HUDEP-2 (cell line): Measurements from ENCODE around the gene HLA-DQB1.
"Not testable (repeated sequence)": the region's sequence is repeated elsewhere in the genome, so short reads cannot be mapped to it uniquely, and the experiment has no call there.

Experiments used
- DNase-seq, 76 experiments: peaks; one replicate each; lab custom pipeline; 2025; ENCODE audit not compliant: unreplicated experiment in 76 of 76; lab: John Stamatoyannopoulos, UW

HLA-DQB1 gene

DNA sequence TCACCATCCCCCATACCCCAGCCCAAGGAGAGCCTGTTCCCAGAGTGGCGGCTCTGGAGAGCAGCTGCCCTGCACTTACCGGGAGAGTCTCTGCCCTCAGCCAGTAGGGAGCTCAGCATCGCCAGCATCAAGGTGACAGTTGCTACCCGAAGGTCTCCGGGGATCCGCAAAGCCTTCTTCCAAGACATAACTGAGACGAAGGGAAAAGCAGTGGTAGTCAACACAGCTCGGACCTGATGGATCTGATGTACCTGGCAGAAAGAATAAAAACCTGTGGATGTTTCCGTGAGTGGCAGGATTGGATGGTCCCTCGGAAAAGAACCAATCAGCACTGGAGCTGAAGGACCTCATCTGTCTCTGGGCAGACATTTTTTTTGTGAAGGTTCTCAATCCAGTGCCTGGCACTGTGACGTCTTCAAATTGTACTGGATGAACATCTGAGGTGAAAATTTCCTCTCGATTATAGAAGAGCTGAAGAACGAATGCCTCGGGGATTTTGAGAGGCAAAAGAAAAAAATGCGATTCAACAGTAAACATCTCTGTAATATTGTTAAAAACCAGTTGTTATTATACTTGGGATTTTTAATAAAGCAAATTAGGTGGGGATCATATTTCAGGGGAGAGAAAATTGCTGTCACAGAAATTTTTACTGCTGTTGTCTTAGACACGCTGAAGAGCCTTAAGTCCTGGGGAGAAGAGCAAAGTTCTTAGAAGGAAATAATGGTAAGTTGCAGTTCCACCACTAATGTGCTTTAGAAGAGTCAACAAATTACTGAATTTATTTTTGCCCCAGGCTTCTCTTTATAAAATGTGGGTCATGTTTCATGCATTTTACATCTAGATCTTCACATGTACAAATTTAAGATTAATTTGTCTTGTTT is at the start of gene HLA-DQB1:
Gene HLA-DQB1 (minus strand): TSS at position 238 of the 881 bp plus-strand sequence. CDS start 50 bp downstream, at position 188.
- DNase-seq: peak in 16 of 76 experiments; percentile 1 to 49 (median 15)

GRCh38 chr6:32713241-32713640 is 46.8 kb upstream of the HLA-DQB1 start:
- no peak for DNase-seq

GRCh38 chr6:32709625-32710024 is 43.2 kb upstream of the HLA-DQB1 start:
- DNase-seq: no peak

DNA sequence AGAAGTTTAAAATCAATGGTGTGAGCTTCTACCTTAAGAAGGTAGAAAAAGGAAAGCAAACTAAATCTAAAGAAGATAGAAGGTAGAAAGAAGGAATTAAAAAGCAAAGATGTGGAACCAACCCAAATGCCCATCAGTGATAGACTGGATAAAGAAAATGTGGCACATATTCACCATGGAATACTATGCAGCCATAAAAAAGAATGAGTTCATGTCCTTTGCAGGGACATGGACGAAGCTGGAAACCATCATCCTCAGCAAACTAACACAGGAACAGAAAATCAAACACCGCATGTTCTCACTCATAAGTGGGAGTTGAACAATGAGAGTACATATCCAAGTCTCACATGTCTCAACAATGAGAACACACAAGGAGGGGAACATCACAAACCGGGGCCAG is 38.7 kb upstream of the HLA-DQB1 start:
- DNase-seq: not testable (repeated sequence)

DNA sequence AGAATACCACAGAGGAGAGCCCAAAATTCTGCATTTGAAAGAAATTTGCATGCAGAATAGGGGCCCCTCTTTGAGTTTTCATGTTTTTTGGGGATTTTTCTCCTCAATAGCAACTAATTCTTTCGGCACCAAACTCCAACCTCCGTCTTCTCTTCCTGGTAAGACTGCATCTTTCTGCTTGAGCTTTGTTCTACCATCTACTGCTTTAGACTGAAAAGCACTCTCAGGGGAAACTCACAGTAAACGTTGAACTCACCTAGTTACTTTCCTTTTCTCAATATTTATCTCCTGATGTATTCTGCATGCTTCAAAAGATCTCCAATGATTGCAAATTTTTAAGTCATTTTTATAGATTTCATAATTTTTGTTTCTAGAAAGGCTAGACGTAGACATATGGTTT is 36.9 kb upstream of the HLA-DQB1 start:
- DNase-seq: no peak

DNA sequence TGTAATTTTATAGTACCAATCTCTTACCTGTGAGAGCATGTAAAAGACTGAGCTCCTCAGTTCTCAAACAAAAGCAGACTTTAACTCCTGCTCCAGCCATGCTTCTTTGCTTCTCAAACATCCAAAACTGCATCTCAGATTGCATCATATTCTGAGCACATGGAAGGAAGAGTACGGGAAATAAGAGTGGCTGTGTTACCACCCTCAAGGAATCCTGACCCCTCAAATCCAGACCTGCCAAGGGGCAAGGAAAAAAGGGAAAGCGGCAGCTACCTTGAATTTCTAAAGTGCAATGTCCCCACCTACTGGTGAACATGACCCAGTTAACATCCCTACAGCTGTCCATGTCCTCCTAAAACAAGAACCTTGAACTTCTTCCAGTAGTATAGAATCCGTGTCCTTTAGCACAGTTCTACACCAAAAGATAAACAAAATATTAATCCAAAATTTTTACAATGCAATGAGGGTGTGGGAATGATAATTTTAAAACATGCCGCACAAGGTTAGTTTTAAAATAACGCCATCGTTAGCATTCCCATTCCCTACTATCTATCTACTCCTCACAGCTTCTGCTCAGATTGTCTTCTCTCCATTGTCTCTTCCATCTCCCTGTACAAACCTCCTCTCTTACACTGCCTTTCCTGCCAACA is 34.1 kb upstream of the HLA-DQB1 start:
- peak in 24 of 76 experiments; percentile 3 to 48 (median 22) for DNase-seq

GRCh38 chr6:32697031-32697430 is 30.6 kb upstream of the HLA-DQB1 start:
- no peak for DNase-seq

DNA sequence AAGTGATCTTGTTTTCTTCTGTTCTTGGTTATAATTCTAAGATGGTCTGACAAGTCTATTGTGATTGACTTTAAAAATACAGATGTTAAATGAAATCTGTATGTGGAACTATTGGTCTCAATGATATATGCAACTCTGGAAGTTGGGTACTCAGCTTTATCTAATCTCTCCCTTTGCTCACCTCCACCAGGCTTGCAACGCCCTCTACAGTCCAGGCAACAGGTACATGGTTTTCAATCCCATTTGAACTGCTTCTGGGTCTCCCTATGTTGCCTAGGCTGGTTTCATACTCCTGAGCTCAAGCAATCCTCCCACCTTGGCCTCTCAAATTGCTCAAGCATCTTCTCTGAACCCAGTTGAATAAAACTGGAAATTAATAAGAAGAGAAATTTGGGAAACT is 25.6 kb upstream of the HLA-DQB1 start:
- peak in 19 of 76 experiments; percentile 3 to 46 (median 11) for DNase-seq

GRCh38 chr6:32689531-32690501 is 23.4 kb upstream of the HLA-DQB1 start:
- DNase-seq: no peak

GRCh38 chr6:32685603-32686002 is 19.1 kb upstream of the HLA-DQB1 start:
- DNase-seq: no peak

DNA sequence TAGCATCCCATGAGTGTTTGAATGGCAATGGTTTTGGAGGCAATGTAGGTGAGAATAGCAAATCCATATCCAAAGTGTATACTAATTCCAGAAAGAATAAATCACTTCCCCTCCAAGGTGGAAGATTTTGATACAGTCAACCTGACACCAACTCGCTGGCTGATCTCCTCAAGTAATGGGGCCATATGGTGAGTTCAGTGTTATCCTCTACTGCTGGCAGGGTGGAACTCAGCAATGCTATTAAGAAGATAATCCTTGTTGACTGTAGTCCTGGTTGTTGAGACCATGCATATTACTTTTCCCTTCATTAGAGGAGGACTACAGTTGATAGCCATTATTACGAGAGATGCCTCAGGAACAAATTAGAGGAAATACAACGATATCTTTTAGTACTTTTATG is 17.8 kb upstream of the HLA-DQB1 start:
- DNase-seq: no peak

GRCh38 chr6:32680055-32680454 is 13.6 kb upstream of the HLA-DQB1 start:
- DNase-seq: no peak

GRCh38 chr6:32679492-32679891 is 13.0 kb upstream of the HLA-DQB1 start:
- DNase-seq: no peak

DNA sequence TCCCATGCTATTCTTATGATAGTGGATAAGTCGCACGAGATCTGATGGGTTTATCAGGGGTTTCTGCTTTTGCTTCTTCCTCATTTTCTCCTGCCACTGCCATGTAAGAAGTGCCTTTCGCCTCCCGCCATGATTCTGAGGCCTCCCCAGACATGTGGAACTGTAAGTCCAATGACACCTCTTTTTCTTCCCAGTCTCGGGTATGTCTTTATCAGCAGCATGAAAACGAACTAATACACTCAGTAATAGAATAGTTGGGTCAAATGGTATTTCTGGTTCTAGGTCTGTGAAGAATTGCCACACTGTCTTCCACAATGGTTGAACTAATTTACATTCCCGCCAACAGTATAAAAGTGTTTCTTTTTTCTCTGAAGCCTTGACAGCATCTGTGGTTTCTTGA is 7.7 kb upstream of the HLA-DQB1 start:
- DNase-seq: not testable (repeated sequence)

DNA sequence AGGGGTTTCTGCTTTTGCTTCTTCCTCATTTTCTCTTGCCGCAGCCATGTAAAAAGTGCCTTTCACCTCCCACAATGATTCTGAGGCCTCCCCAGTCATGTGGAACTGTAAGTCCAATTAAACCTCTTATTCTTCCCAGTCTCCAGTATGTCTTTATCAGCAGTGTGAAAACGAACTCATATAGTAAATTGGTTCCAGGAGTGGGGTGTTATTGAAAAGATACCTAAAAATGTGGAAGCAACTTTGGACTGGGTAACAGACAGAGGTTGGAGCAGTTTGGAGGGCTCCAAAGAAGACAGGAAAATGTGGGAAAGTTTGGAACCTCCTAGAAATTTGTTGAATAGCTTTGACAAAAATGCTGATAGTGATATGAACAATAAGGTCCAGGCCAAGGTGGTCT is 5.5 kb upstream of the HLA-DQB1 start:
- DNase-seq: not testable (repeated sequence)

DNA sequence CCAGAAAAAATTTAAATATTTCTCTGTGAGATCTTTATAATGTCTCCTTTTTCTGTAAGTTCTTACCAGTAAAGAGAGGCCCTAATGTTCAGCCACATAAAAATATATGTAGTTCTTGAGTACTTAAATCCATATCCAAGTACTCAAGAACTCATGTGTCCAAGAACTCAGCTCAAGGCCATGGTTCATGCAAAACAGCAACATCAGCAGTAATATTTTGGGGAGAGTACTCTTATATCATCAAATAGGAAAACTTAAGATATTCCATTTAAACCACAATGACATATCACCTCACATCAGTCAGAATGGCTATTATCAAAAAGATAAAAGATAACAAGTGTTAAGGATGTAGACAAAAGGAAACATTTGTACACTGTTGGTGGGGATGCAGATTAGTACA is 3.4 kb upstream of the HLA-DQB1 start:
- DNase-seq: no peak

DNA sequence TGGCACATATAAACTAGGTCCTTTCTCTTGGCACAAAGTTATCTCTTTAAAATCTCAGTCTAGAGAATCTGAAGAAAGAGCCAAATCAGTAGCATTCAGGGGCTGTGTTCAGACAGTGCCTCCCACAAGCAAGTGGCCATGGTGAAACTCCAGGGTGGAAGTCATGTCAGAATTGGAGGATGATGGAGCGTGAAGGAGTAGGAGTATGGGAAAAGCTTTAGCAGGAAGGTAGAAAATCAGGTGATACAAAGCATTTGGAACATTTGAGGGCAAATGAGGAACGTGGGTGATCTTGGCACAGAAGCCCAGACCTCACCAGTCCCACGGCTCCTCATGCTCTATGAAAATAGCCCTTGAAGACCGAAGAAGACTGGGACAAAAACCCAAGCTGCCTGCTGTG is 2.8 kb upstream of the HLA-DQB1 start:
- no peak for DNase-seq

GRCh38 chr6:32668226-32668747 is 1.8 kb upstream of the HLA-DQB1 start:
- peak in 14 of 76 experiments; percentile 5 to 42 (median 14) for DNase-seq

DNA sequence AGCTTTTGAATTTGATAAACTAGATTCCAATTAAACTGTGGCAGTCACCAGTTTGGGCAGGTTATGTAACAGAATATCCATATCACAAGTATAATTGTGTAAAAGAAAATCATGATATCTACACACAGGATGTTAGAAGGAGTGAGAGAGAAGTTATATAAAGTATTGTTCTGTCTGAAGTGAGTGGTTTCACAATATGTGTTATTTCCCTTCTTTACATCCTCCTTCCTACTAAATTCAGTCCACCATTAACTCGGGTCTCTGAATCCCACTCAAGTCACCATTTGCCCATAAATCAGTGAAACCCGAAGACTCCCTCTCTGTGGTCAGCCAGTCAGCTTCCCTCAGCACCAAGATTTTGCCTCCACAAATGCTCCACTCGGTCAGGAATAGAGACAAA is 796 bp downstream of the HLA-DQB1 start:
- no peak for DNase-seq

DNA sequence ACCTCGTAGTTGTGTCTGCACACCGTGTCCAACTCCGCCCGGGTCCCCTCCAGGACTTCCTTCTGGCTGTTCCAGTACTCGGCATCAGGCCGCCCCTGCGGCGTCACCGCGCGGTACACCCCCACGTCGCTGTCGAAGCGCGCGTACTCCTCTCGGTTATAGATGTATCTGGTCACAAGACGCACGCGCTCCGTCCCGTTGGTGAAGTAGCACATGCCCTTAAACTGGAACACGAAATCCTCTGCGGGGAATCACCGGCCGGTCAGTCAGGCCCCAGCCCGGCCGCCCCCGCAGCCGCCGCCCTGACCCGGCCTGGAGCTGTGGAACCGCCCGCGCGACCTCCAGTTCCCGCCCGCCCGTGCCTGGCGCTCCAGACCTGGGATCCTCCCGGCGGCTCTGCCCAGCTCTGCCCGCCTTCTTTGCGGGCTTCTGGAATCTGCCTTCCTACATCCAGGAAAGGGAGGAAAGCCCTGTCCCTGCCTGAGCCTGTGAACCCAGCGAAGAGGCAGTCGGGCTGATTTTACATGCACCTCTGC is 1.6 kb downstream of the HLA-DQB1 start:
- DNase-seq: no peak
